Activated CD8-positive, alpha-beta T cell treated with anti-CD3 and anti-CD28 coated beads for 36 hours (primary cell): ENCODE results near the gene ACKR3. TPM values are rescaled to one million over a fixed set of nuclear protein-coding genes. Genes with fewer than 3 reads are reported as not detected.

Experiments used
- ATAC-seq: fragments of 200-7000 bp; cut with Tn5 transposase; one replicate; pipeline ENCODE4 v1.10.0; 2021; ENCODE audit warnings: mild to moderate bottlenecking, moderate library complexity
- CTCF ChIA-PET: fragments of 350-600 bp; sonication (Branson Sonifier 250); formaldehyde crosslinking; loops from one replicate; lab custom pipeline; 2021; ENCODE audit warnings: antibody characterized with exemption; lab: Charles Lee
- POLR2A ChIA-PET: fragments of 350-600 bp; sonication (Branson Sonifier 250); formaldehyde crosslinking; loops from one replicate; lab custom pipeline; 2021; ENCODE audit warnings: antibody characterized with exemption; lab: Charles Lee
- DNase-seq: peaks from one replicate; pipeline ENCODE4 v3.0.0-alpha.2; 2020
- H3K27ac Mint-ChIP-seq: one replicate; pipeline ENCODE4 v1.8.0; 2021; ENCODE audit warnings: mild to moderate bottlenecking, mixed read lengths
- H3K27me3 Mint-ChIP-seq: one replicate; pipeline ENCODE4 v1.8.0; 2021; ENCODE audit warnings: mixed read lengths
- H3K36me3 Mint-ChIP-seq: one replicate; pipeline ENCODE4 v1.8.0; 2021; ENCODE audit warnings: low read depth, mixed read lengths
- H3K4me1 Mint-ChIP-seq: one replicate; pipeline ENCODE4 v1.8.0; 2021; ENCODE audit warnings: low read depth, mixed read lengths
- H3K4me3 Mint-ChIP-seq: one replicate; pipeline ENCODE4 v1.8.0; 2021; ENCODE audit warnings: mild to moderate bottlenecking, moderate library complexity, mixed read lengths
- H3K9me3 Mint-ChIP-seq: one replicate; pipeline ENCODE4 v1.8.0; 2021; ENCODE audit warnings: mixed read lengths
- CTCF ChIP-seq: fragments of 200-600 bp; IDR thresholded peaks from one replicate; pipeline ENCODE4 v1.8.0; 2022; ENCODE audit warnings: antibody characterized with exemption, mild to moderate bottlenecking
- intact Hi-C: fragments of 100-400 bp; cut with micrococcal nuclease; formaldehyde crosslinking; loops from one replicate; pipeline ENCODE4 v1.10.0; 2022
- total RNA-seq, 2 experiments: library from RNA; stranded (reverse); gene quantifications; one replicate each; pipeline ENCODE4 v1.2.3, GENCODE V29; 2021

ACKR3 gene
- total RNA-seq, 2 experiments from 2014 or later = 2.4 to 3.4 TPM

- intact Hi-C loops = no loop called here
- Mint-ChIP-seq H3K4me1 (peaks cover 2% of the 10 kb centered on the region), H3K27ac (no peak overlapping the region), H3K4me3 (no peak overlapping the region), H3K36me3 (no peaks in the 10 kb centered on the region), H3K27me3 (peaks cover 22% of the 10 kb centered on the region), H3K9me3 (no peaks in the 10 kb centered on the region)
- no peak for ATAC-seq
- ChIA-PET CTCF (interaction anchor here (1.1 kb wide), 1 partner anchor 89 kb away, joined by 6 read pairs; no protein-coding TSS in a partner anchor), POLR2A (no interaction called here)
- TF ChIP-seq CTCF = no peak
- DNase-seq = no peak
These were observed 31.9 kb downstream of the ACKR3 start for GRCh38 chr2:236601316-236602202.

DNA sequence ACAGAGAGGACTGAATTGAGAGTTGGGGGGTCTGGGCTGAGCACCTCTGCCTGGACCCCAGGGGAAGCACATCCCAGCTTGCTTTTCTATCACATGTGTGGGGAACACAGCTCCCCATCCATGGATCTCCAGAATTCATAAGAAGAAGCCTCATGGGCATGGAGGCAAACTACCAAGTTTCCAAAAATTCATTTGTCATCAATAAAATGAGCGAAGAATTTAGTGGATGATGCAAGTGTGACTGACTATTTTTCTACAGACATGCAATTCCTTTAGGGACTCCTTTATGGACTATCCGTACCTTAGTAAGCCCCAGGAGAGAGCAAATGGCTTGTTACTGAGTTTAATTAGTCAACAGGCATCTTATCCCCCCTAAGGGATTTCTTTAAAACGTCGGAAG lies 33.1 kb downstream of the ACKR3 start:
- ChIA-PET CTCF (no interaction called here), POLR2A (no interaction called here)
- intact Hi-C loops = no loop called here

GRCh38 chr2:236603361-236604015 lies 33.9 kb downstream of the ACKR3 start:
- CTCF ChIA-PET = no interaction called here
- H3K27ac Mint-ChIP-seq = no peak overlapping the region
- no peak overlapping the region for H3K4me3 Mint-ChIP-seq
- POLR2A ChIA-PET = no interaction called here
- no peaks in the 10 kb centered on the region for H3K36me3 Mint-ChIP-seq
- no peaks in the 10 kb centered on the region for H3K9me3 Mint-ChIP-seq
- peaks cover 2% of the 10 kb centered on the region for H3K4me1 Mint-ChIP-seq
- peaks cover 31% of the 10 kb centered on the region for H3K27me3 Mint-ChIP-seq
- intact Hi-C loops = no loop called here
- ATAC-seq = no peak
- no peak for DNase-seq
- TF ChIP-seq CTCF = no peak

More for the DNA sequence above, 33.1 kb downstream of the ACKR3 start:
- Mint-ChIP-seq H3K27ac (no peak overlapping the region), H3K4me3 (no peak overlapping the region), H3K27me3 (peaks cover 31% of the 10 kb centered on the region), H3K9me3 (no peaks in the 10 kb centered on the region), H3K36me3 (no peaks in the 10 kb centered on the region), H3K4me1 (peaks cover 2% of the 10 kb centered on the region)
- no peak for ATAC-seq
- TF ChIP-seq CTCF = no peak
- DNase-seq = no peak

DNA sequence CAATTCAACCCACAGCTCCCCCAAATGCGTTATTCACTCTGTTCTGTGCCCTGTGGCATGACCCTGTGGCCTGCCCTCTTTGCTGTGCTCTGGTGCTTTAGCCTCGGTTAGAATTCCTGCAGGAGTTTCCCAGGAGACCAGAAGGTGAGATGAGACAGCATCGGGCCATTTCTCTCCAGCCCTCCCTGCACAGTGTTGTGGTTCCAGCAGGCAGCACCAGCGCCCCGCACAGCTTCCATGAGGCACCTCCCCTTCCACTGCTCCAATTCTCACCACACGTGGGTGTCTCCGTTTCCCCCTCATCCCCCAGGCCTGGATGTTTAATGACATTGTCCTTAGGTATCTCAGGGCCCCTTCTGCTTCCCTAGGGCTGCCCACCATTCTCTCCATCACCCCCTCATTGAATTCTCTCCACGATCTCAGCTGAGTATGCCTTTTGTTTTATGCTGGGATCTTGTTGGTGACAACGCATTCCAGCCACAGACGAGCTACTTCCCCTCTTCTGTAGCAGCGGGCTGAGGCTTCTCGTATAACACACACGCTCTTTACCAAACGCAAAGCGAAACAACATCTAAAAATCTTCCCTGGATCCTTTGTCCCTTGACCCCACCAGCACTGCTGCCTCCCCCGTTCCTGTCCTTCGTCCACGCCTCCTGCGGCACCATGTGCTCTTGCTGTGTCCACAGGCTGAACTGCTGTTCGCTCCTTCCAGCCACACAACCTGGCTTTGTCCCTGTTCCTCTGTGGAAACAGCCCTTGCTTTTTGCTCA lies 35.1 kb downstream of the ACKR3 start:
- TF ChIP-seq CTCF = no peak

More for the DNA sequence above, 35.1 kb downstream of the ACKR3 start:
- ChIA-PET POLR2A (no interaction called here), CTCF (no interaction called here)
- intact Hi-C loops = no loop called here
- DNase-seq = no peak
- no peaks in the 10 kb centered on the region for H3K9me3 Mint-ChIP-seq
- H3K27me3 Mint-ChIP-seq = peaks cover 31% of the 10 kb centered on the region
- no peak overlapping the region for H3K27ac Mint-ChIP-seq
- H3K4me3 Mint-ChIP-seq = no peak overlapping the region
- H3K4me1 Mint-ChIP-seq = peaks cover 2% of the 10 kb centered on the region
- H3K36me3 Mint-ChIP-seq = no peaks in the 10 kb centered on the region
- ATAC-seq = no peak
